LNCAP (cell line): Measurements from ENCODE around the gene SMYD4.

Source experiments
- TF ChIP-seq, protein P1 (sequence below): fragments of 450-650 bp; IDR thresholded peaks from 2 replicates; pipeline ENCODE4 v1.5.1; 2017; ENCODE audit warnings: mild to moderate bottlenecking

Gene SMYD4

DNA sequence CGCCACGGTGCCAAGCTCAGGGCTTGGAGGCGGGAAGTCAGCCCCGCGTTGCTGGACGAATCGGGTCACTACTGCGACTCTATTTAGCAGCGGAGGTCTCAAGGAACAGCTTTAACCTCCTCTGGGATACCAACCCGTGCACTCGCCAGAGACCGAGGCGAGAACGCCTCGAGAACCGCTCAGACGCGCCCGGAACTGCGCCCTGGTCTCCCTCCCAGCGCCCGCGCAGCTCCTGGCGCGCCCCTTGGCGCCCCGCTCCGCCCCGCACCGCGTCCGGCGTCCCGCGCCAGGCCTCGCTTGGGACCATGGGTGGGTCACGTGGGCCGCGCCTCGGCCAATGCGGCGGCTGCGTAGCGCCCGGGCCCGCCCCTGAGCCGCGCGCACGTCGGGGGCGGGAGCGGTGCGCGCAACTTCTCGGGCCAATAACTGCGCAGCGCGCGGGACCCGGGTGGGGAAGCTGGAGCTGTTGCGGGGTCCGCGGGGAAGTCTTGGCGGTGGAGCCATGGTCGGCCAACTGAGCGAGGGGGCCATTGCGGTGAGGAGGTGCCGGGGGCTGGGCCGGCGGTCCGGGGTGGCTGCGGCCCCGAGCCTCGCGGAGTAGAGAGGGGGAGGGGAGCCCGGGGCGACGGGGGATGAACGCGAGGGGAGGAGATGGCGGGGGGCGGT is at the start of gene SMYD4, which contains the start of gene RPA1:
SMYD4 (minus strand) TSS at position 311 of the 666 bp plus-strand sequence. CDS start 1,908 bp downstream, outside the sequence.
RPA1 (plus strand) TSS at position 414 of the 666 bp plus-strand sequence; CDS start at position 503, 89 bp downstream.
- TF ChIP-seq, protein P1, sequence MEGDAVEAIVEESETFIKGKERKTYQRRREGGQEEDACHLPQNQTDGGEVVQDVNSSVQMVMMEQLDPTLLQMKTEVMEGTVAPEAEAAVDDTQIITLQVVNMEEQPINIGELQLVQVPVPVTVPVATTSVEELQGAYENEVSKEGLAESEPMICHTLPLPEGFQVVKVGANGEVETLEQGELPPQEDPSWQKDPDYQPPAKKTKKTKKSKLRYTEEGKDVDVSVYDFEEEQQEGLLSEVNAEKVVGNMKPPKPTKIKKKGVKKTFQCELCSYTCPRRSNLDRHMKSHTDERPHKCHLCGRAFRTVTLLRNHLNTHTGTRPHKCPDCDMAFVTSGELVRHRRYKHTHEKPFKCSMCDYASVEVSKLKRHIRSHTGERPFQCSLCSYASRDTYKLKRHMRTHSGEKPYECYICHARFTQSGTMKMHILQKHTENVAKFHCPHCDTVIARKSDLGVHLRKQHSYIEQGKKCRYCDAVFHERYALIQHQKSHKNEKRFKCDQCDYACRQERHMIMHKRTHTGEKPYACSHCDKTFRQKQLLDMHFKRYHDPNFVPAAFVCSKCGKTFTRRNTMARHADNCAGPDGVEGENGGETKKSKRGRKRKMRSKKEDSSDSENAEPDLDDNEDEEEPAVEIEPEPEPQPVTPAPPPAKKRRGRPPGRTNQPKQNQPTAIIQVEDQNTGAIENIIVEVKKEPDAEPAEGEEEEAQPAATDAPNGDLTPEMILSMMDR: no peak

DNA sequence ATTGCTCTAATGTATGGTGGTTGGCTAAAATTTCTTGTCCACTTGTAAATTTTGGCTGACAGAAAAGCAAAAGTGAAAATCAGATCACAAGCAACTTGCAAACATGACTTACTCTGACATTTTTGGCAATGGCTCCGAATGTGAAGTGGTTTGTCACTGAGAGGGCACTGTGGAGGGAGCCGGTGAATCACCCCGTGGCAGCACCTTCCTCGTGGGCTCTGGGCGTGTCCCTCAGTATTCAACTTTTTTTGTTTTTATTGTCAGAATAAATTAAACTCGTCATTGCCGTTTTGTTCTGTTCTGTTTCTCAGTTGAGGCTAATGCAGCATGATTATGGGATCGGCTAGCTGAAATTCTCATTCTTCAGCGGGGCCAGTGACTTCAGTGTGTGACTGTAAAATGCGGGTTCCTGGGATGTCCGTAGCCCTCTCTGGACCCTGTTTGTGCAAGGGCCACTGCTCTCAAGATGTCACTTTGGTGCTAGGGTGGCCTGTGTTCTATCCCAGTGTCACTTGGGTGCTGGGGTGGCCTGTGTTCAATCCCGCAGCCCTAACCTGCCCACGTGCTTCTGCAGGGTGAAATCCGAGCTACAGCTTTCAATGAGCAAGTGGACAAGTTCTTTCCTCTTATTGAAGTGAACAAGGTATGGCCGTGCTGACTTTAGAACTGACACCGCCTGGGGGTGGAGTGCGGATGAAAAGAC is 48.9 kb upstream of the SMYD4 start:
- TF ChIP-seq, protein P1: no peak

GRCh38 chr17:1875597-1875996 is 45.9 kb upstream of the SMYD4 start:
- TF ChIP-seq, protein P1: no peak

DNA sequence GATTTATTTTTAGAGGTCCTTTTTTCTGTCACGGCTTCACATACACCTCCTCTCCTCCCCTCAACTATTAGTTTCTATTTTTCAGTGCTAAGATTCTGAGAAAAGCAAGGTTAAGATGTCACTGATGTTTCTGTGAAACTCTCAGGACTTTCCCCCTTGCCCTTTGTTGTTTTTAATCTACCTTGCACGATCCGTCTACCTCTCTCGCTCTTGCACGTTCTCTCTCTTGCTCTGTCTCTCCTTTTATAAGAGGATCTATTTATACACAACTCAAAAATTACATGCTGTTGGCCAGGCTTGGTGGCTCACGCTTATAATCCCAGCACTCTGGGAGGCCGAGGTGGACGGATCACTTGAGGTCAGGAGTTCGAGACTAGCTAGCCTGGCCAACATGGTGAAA is 43.7 kb upstream of the SMYD4 start:
- TF ChIP-seq, protein P1: no peak

DNA sequence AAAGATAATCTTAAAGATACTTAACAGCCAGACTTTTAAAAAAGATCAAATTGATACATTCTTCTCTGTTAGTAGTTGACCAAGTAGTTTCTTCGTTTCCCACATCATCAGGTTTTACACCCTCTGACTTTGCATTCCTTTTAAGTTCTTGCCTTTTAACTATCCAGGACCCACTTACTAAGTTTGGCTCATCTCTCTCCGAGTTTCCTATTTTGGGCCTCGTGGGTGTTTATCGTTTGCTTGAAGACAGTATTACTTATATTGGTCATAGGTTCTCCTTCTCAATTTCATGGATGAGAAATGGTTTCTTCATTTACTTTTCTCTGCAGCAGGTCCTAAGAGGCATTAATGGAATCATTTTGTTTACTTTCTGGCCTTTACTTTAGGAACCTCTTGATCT is 43.3 kb upstream of the SMYD4 start:
- TF ChIP-seq, protein P1: no peak

GRCh38 chr17:1872254-1872653 is 42.6 kb upstream of the SMYD4 start:
- TF ChIP-seq, protein P1: no peak

GRCh38 chr17:1871756-1872155 is 42.1 kb upstream of the SMYD4 start:
- TF ChIP-seq, protein P1: no peak
